Upper lobe of left lung (tissue), 4 donors: ENCODE data around the gene ATF7.

Experiments used
- POLR2A ChIP-seq, 4 donors: fragments of 450-650 bp; IDR thresholded peaks; one replicate each; pipeline ENCODE4 v1.5.1; 2016 to 2017; ENCODE audit warnings: antibody characterized with exemption in 4 of 4, mild to moderate bottlenecking in 2 of 4
- TF ChIP-seq, protein P1 (sequence below), 6 experiments: fragments of 450-650 bp in 4 of 6; fragments of 200-600 bp in 2 of 6; sonication (generic) in 2 of 6; IDR thresholded peaks; one replicate each; pipeline ENCODE4 v1.5.1; 2016 to 2019; ENCODE audit warnings: antibody characterized with exemption in 6 of 6

DNA sequence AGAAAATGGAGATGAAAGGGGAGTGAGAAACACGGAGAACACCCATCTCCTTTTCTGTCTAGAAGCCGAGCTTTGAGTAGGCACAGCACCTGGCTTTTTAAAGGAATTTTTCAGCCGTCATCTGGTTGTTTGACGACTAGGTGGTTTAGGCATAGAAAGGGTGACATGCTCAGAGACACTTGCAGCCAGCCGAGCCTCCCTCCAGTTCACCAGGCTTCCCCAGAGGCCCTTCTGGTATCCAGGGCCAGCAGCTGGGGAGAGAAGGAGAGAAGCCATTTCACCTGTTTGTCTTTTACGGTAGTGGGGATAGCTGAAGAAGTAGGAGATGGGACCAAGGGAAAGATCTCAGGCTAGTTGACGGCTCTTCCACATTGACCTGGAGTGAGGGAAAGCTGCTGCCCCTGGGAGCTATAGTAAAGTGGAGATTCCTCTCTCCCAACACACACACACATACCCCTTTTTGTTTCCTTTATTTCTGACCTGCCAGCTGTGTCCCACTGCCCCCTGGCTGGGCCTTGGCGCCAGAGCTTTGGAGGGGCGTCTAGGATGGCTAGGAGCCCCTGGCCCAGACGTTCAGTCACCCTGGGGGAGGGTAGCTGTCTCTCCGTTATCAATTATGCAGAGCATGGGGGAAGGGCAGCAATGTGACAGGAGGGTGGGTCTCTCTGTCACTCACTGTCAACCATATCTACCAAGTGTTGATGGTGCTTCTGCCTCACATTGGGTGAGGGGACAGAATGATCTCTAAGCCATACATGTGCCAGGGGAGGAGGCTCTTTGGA, 132.4 kb downstream of the ATF7 start:
- TF ChIP-seq, protein P1, sequence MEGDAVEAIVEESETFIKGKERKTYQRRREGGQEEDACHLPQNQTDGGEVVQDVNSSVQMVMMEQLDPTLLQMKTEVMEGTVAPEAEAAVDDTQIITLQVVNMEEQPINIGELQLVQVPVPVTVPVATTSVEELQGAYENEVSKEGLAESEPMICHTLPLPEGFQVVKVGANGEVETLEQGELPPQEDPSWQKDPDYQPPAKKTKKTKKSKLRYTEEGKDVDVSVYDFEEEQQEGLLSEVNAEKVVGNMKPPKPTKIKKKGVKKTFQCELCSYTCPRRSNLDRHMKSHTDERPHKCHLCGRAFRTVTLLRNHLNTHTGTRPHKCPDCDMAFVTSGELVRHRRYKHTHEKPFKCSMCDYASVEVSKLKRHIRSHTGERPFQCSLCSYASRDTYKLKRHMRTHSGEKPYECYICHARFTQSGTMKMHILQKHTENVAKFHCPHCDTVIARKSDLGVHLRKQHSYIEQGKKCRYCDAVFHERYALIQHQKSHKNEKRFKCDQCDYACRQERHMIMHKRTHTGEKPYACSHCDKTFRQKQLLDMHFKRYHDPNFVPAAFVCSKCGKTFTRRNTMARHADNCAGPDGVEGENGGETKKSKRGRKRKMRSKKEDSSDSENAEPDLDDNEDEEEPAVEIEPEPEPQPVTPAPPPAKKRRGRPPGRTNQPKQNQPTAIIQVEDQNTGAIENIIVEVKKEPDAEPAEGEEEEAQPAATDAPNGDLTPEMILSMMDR (IDR thresholded peaks at IDR 0.05) = no peak
- no peak for TF ChIP-seq POLR2A (IDR thresholded peaks at IDR 0.05)
